Aorta (tissue), 5 donors: ENCODE results near the gene NACC2. TPM values are rescaled to one million over a fixed set of nuclear protein-coding genes. Genes with fewer than 3 reads are reported as not detected.
A peak's percentile ranks its signal among the peaks of the same experiment; 100 is the strongest.

Experiments used
- ATAC-seq: fragments of 200-7000 bp; cut with Tn5 transposase; one replicate; pipeline ENCODE4 v1.9.1; 2022; ENCODE audit warnings: moderate library complexity; ENCODE audit not compliant: low FRiP score
- DNase-seq, 2 donors: peaks; one replicate each; pipeline ENCODE4 v3.0.0-alpha.2; 2020
- H3K27ac ChIP-seq, 2 donors: one replicate each; pipeline ENCODE4 v1.5.1; 2013; ENCODE audit warnings: low read length in 2 of 2, mild to moderate bottlenecking in 2 of 2, moderate library complexity in 2 of 2, control low read depth in 1 of 2, inconsistent platforms in 1 of 2, low read depth in 1 of 2
- H3K27me3 ChIP-seq, 2 donors: one replicate each; pipeline ENCODE4 v1.6.1; 2013; ENCODE audit warnings: control low read depth in 1 of 2, low read length in 1 of 2, mild to moderate bottlenecking in 1 of 2, moderate library complexity in 1 of 2; ENCODE audit not compliant: insufficient read depth in 2 of 2, control insufficient read depth in 1 of 2
- H3K36me3 ChIP-seq, 2 donors: one replicate each; pipeline ENCODE4 v1.6.1; 2013; ENCODE audit warnings: control low read depth in 1 of 2, low read length in 1 of 2, mild to moderate bottlenecking in 1 of 2; ENCODE audit not compliant: insufficient read depth in 2 of 2, control insufficient read depth in 1 of 2
- H3K4me1 ChIP-seq, 2 donors: one replicate each; pipeline ENCODE4 v1.6.1; 2013; ENCODE audit warnings: low read length in 2 of 2, control low read depth in 1 of 2, mild to moderate bottlenecking in 1 of 2, moderate library complexity in 1 of 2; ENCODE audit not compliant: insufficient read depth in 2 of 2, control insufficient read depth in 1 of 2
- H3K4me3 ChIP-seq, 2 donors: one replicate each; pipeline ENCODE4 v1.5.1; 2013; ENCODE audit warnings: low read length in 2 of 2, control low read depth in 1 of 2, mild to moderate bottlenecking in 1 of 2
- H3K9me3 ChIP-seq: one replicate; pipeline ENCODE4 v1.6.1; 2013; ENCODE audit warnings: mild to moderate bottlenecking, low read length; ENCODE audit not compliant: control insufficient read depth
- WGBS, 2 donors: extraction: QIAGEN DNeasy Blood & Tissue Kit; methylation state at CpG; one replicate each; pipeline ENCODE4 v1.1.7; 2013; 5-methylcytosine and 5-hydroxymethylcytosine counted together
- intact Hi-C, 2 donors: fragments of 100-400 bp; cut with DNase I; formaldehyde crosslinking; loops; one replicate each; pipeline versions ENCODE4 v1.14.2 to v1.15.0; 2022
- polyA plus RNA-seq, 2 donors: library from polyadenylated mRNA; stranded (reverse); fragments of 200-250 nt; gene quantifications; one replicate each; pipeline ENCODE4 v1.2.3, GENCODE V29; 2013
- total RNA-seq, 2 donors: library from RNA; stranded (reverse); fragmentation: NEBNext Ultra II Directional; extraction: Animal tissue kit (Norgen Biotek cat#: 25700); gene quantifications; one replicate each; pipeline ENCODE4 v1.2.1, GENCODE V29; 2021
- donor health status: healthy with polysubstance abuse.
- donor health status: Bipolar disorder and iron deficiency.
- donor health status: DM: no; HTN: no; CAD: no.
- donor health status: DM: no; HTN: no; CAD: no.
- donor health status: DM: yes; HTN: yes; CAD: no.

The NACC2 gene
- total and polyA plus RNA-seq, 4 donors, result 10.5 to 61.0 (median 31.5) TPM

DNA sequence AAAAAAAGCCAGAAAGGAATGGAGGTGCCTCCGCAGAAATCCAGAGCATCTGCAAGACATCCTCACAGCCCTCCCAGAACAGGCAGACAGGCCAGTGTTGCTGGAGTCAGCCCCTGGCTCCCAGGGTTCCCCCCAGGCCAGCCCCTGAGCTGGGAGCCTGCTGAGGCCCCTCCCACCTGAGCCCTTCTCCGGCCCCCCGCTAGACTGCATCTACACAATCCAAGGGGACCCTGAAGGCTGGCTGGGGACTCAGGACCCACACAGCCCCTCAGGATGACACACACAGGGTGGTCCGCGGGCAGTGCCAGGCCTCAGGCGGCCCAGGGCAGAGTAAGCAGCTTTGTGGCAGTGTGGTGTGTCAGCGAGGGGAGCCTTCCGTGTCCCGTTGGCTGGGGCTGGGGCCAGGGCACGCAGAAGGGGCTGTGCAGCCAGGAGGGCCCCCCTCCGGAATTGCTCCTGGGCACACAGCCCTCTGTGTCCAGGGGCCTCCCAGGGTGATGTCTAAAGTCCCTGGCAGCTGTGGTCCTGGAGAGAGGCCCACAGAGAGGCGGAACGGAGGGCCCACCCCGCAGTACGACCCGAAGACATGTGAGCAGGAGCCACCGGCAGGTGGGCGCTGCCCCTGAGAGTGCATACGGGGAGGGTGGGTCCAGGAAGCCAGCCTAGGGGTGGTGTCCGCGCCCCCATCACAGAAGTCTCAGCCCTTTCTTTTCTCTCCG, 20.7 kb upstream of the NACC2 start:
- Histone ChIP-seq H3K9me3 (no peaks in the 10 kb centered on the region), H3K4me1 (no peaks in the 10 kb centered on the region), H3K27me3 (no peaks in the 10 kb centered on the region), H3K27ac (no peak overlapping the region), H3K36me3 (no peaks in the 10 kb centered on the region), H3K4me3 (no peak overlapping the region)
- intact Hi-C loops, result loop anchor here in 1 of 2 donors (10.0 kb wide), 1 partner anchor 61 kb away; no protein-coding TSS in a partner anchor
- WGBS, 2 donors, result 87 to 88% methylated on average over 22 of the region's 22 CpGs
- DNase-seq (no peak), ATAC-seq (no peak)

DNA sequence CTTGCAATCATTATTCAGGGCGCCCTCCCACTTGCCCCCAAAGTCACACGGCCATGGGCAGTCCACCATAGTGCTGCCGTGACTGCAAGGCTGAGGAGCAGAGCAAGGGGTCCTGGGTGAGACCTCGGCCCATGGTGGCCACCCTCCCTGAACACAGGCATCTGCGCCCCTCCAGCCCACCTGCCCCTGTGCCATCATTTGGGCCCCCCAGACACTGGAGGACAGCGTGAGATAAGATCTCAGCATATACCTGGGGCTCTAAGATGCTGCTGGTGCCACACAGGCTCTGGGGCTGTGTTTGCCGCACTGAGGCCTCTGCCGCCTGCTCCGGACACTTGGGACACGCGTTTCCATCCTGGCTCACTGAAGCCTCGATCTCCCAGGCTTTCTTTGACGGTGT, 20.1 kb upstream of the NACC2 start:
- no peaks in the 10 kb centered on the region for H3K36me3 ChIP-seq

GRCh38 chr9:136114610-136115009, 19.5 kb upstream of the NACC2 start:
- intact Hi-C loops, result loop anchor here in 1 of 2 donors (10.0 kb wide), 1 partner anchor 60 kb away; no protein-coding TSS in a partner anchor
- Histone ChIP-seq H3K27me3 (no peaks in the 10 kb centered on the region), H3K9me3 (no peaks in the 10 kb centered on the region), H3K4me1 (no peaks in the 10 kb centered on the region), H3K4me3 (no peak overlapping the region), H3K27ac (no peak overlapping the region), H3K36me3 (no peaks in the 10 kb centered on the region)
- no peak for DNase-seq
- no peak for ATAC-seq
- WGBS, 2 donors, result 94% methylated on average over 18 of the region's 18 CpGs

More for the DNA sequence above, 20.1 kb upstream of the NACC2 start:
- Histone ChIP-seq H3K9me3 (no peaks in the 10 kb centered on the region), H3K27ac (no peak overlapping the region), H3K4me1 (no peaks in the 10 kb centered on the region), H3K4me3 (no peak overlapping the region), H3K27me3 (no peaks in the 10 kb centered on the region)
- 92 to 93% methylated on average over 13 of the region's 13 CpGs for WGBS, 2 donors
- ATAC-seq (no peak), DNase-seq (no peak)
- intact Hi-C loops, result loop anchor here in 1 of 2 donors (10.0 kb wide), 1 partner anchor 60 kb away; no protein-coding TSS in a partner anchor

DNA sequence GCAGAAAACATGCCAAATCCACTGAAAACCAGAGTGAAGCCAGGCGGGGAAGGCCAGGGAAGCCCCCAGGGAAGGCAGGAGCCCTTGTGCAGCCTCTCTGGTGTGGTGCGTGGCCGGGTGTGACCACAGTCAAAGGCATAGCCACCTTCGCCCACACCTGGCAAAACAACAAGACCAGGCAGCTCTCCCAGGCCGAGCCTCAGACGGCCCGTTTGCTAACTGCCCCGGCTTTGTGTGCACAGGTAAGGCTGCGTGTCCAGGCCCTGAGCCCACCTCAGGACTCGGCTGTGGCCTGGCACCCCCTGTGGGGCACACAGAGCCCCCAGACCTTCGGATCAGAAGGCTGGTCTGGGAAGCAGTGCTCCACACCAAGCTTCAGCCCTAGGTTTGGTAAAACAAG, 17.5 kb upstream of the NACC2 start:
- H3K4me1 ChIP-seq, result no peaks in the 10 kb centered on the region
- ATAC-seq, result no peak

DNA sequence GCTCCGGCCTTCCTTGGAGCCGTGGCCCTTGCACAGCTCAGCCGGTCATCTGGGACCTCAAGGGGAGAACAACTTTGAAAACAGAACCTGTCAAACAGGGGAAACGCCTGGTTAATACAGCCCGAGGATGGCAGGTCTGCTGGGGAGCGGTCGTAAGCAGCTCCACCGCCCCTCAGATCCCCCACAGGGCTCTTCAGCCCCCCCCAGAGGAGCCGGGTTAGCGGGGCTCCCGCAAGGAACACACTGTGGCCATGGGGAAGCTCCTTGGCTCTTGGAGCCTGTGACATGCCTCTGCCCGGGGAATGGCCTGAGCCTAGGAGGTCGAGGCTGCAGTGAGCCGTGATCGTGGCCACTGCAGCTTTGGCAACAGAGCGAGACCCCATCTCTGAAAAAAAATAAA, 16.8 kb upstream of the NACC2 start:
- Histone ChIP-seq H3K27ac (no peak overlapping the region), H3K36me3 (no peaks in the 10 kb centered on the region), H3K4me1 (no peaks in the 10 kb centered on the region), H3K9me3 (no peaks in the 10 kb centered on the region), H3K4me3 (no peak overlapping the region), H3K27me3 (no peaks in the 10 kb centered on the region)
- ATAC-seq (no peak), DNase-seq (no peak)
- WGBS, 2 donors, result 82 to 89% methylated on average over 16 of the region's 16 CpGs
- intact Hi-C loops, result loop anchor here in 1 of 2 donors (10.0 kb wide), 1 partner anchor 57 kb away; no protein-coding TSS in a partner anchor

More for the DNA sequence above, 17.5 kb upstream of the NACC2 start:
- no peak for DNase-seq
- intact Hi-C loops, result loop anchor here in 1 of 2 donors (10.0 kb wide), 1 partner anchor 58 kb away; no protein-coding TSS in a partner anchor
- no peaks in the 10 kb centered on the region for H3K9me3 ChIP-seq
- H3K4me3 ChIP-seq, result no peak overlapping the region
- H3K36me3 ChIP-seq, result no peaks in the 10 kb centered on the region
- no peaks in the 10 kb centered on the region for H3K27me3 ChIP-seq
- 89 to 91% methylated on average over 11 of the region's 11 CpGs for WGBS, 2 donors
- no peak overlapping the region for H3K27ac ChIP-seq

DNA sequence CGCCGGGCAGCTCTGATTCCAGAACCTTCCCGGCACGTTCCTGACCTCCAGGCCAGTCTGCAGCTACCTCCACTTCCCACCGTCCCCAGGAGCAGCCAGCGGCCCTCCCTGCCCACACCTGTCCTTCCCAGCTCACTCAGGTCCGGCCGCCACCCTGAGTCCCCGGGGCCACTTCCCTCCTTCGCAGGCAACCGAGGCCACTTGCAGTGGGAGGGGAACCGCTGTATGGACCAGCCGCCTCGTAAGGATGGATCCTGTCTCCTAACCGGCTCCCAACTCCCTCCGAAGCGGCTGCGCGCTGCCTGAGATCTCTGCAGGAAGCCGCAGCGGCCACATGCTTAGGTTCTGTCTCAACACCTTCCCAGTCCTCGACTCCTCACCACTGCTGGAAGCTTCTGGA, 16.1 kb upstream of the NACC2 start:
- DNase-seq, result no peak
- Histone ChIP-seq H3K4me1 (no peaks in the 10 kb centered on the region), H3K9me3 (no peaks in the 10 kb centered on the region), H3K36me3 (no peaks in the 10 kb centered on the region), H3K27me3 (no peaks in the 10 kb centered on the region), H3K4me3 (no peak overlapping the region), H3K27ac (no peak overlapping the region)
- intact Hi-C loops, result loop anchor here in 1 of 2 donors (10.0 kb wide), 1 partner anchor 56 kb away; no protein-coding TSS in a partner anchor
- ATAC-seq, result no peak
- 91 to 93% methylated on average over 22 of the region's 22 CpGs for WGBS, 2 donors

DNA sequence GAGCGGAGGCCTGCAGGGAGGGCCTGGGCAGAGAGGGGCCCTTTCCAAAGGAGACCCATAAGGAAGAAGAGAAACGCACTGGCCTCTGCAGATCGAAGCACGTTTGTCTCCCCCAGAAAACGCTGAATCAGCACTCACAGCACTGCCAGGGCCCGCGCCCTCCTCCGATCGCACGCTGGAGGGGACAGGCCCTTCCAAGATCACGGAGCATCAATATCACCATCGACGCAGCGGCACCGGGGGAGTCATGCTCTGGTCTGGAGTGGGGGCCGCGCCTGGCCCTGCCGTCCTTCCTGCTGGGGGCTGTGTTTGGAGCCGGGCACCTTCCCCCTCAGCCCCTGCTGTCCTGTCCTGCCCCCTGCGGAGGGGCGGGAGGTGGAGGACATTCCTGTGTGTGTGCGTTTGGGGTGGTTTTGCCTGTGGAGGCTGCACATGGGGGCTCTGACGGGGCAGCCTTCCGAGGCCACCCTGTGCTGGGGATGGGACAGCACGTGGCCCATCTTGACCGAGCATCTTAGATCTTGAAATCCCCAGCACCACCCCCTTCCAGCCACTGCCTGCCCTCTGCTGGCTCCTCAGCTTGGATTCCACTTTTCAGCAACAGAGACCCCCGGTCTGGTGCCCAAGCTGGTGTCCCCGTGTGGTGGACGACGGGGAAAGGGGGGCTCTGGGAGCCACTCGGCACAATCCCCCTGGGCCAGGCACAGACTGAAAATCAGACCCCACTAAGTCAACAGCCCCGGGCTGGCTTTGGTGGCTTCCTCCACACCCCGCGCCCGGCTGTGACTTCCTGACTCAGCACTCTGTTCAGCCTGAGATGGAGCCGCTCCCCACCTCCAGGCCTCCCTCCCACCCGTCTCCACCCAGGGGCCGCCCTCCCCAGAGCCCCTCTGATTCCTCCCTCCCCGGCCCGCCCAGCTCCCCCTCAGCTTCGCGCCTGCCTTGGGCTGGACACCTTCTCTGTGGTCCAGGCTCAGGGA, 15.3 kb upstream of the NACC2 start:
- DNase-seq, result no peak
- Histone ChIP-seq H3K27me3 (no peaks in the 10 kb centered on the region), H3K4me3 (no peak overlapping the region), H3K9me3 (no peaks in the 10 kb centered on the region), H3K36me3 (no peaks in the 10 kb centered on the region), H3K27ac (no peak overlapping the region), H3K4me1 (no peaks in the 10 kb centered on the region)
- 31 to 36% methylated on average over 42 of the region's 42 CpGs for WGBS, 2 donors
- intact Hi-C loops, result loop anchor here in 1 of 2 donors (10.0 kb wide), 1 partner anchor 56 kb away; no protein-coding TSS in a partner anchor
- ATAC-seq, result peak; percentile 11

- no peak overlapping the region for H3K4me3 ChIP-seq
- H3K36me3 ChIP-seq, result no peaks in the 10 kb centered on the region
- no peaks in the 10 kb centered on the region for H3K27me3 ChIP-seq
- H3K4me1 ChIP-seq, result no peaks in the 10 kb centered on the region
- DNase-seq (peak; percentile 96 to 97), ATAC-seq (peak; percentile 92)
- WGBS, 2 donors, result 1 to 2% methylated on average over 47 to 48 of the region's 48 CpGs
- no peaks in the 10 kb centered on the region for H3K9me3 ChIP-seq
- H3K27ac ChIP-seq, result peak overlapping the region in 1 of 2 donors; percentile 34
- intact Hi-C loops, result loop anchor here (1.0 to 10.0 kb wide), 3 partner anchors 15 to 55 kb away; partner anchors contain the start of gene NACC2 (in 1 of the 2)
These were observed 14.4 kb upstream of the NACC2 start for GRCh38 chr9:136109351-136110081.
